HG03565 (cell line): ENCODE measurements around the gene ALPG.
"Not testable (repeated sequence)": the region's sequence is repeated elsewhere in the genome, so short reads cannot be mapped to it uniquely, and the experiment has no call there.

Experiments
- ATAC-seq: cut with Tn5 transposase; IDR thresholded peaks from one replicate; pipeline ENCODE4 v1.9.1; 2021; ENCODE audit warnings: mild to moderate bottlenecking, moderate library complexity; ENCODE audit not compliant: unreplicated experiment

The ALPG gene

GRCh38 chr2:232406556-232407310, at the start of gene ALPG:
ALPG (plus strand) TSS chr2:232406844; CDS start chr2:232406895, 51 bp downstream.
- no peak for ATAC-seq

GRCh38 chr2:232361646-232362045, 45.0 kb upstream of the ALPG start:
- ATAC-seq: no peak

- ATAC-seq: no peak
Measured at GRCh38 chr2:232362174-232362900, 44.3 kb upstream of the ALPG start.

- ATAC-seq: not testable (repeated sequence)
Measured at GRCh38 chr2:232363064-232363783, 43.4 kb upstream of the ALPG start.

- no peak for ATAC-seq
Measured at GRCh38 chr2:232363784-232364615, 42.6 kb upstream of the ALPG start.

- ATAC-seq: not testable (repeated sequence)
Measured at GRCh38 chr2:232364806-232365594, 41.6 kb upstream of the ALPG start.

- no peak for ATAC-seq
Measured at GRCh38 chr2:232365621-232366321, 40.9 kb upstream of the ALPG start.

- not testable (repeated sequence) for ATAC-seq
Measured at GRCh38 chr2:232366461-232366860, 40.2 kb upstream of the ALPG start.

- no peak for ATAC-seq
Measured at GRCh38 chr2:232367016-232367415, 39.6 kb upstream of the ALPG start.

- no peak for ATAC-seq
Measured at GRCh38 chr2:232367591-232368233, 38.9 kb upstream of the ALPG start.

- ATAC-seq: no peak
Measured at GRCh38 chr2:232368311-232368731, 38.3 kb upstream of the ALPG start.

GRCh38 chr2:232369126-232369951, 37.3 kb upstream of the ALPG start:
- ATAC-seq: no peak

GRCh38 chr2:232370007-232370406, 36.6 kb upstream of the ALPG start:
- ATAC-seq: not testable (repeated sequence)

GRCh38 chr2:232372231-232373208, 34.1 kb upstream of the ALPG start:
- no peak for ATAC-seq

GRCh38 chr2:232374356-232374755, 32.3 kb upstream of the ALPG start:
- ATAC-seq: no peak

GRCh38 chr2:232375164-232375563, 31.5 kb upstream of the ALPG start:
- no peak for ATAC-seq

GRCh38 chr2:232376260-232376659, 30.4 kb upstream of the ALPG start:
- ATAC-seq: no peak
